Astrocyte of the spinal cord (primary cell): ENCODE data around the gene NTHL1.
A peak's percentile ranks its signal among the peaks of the same experiment; 100 is the strongest.

Experiments
- DNase-seq: peaks from one replicate; pipeline ENCODE4 v3.0.0; 2011; ENCODE audit warnings: low read depth, low spot score
- H3K4me3 ChIP-seq: 2 replicates; pipeline ENCODE4 v1.5.1; 2011; ENCODE audit warnings: low read depth, mild to moderate bottlenecking, low read length, moderate library complexity
- CTCF ChIP-seq: IDR thresholded peaks from 2 replicates; pipeline ENCODE4 v1.5.1; 2012; ENCODE audit warnings: low read depth, mild to moderate bottlenecking, low read length, inconsistent platforms
- in situ Hi-C: cut with HindIII; loops from 2 replicates; pipeline ENCODE4 v1.10.0; 2017; ENCODE audit warnings: low sequenced_read_pairs

The NTHL1 gene

DNA sequence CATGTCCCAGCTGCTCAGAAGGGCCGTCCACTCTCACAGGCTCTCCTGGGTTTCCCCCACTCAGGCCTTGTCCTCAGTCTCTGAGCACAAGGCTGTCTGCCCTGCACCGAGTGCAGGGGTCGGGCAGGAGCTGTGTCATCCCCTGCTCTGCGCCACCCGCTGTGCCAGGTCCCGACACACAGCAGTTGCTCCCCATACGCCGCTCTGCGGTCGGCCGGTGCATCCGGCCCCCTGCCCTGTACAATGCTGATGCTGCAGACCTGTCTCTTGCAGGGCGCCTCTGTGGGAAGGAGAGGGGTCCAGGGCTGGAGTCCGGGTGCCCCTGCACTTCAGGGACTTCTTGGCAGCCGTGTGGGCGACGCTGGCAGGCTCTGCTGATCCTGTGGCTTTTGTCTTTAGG, 6.3 kb upstream of the NTHL1 start:
- DNase-seq, result no peak
- no peak for TF ChIP-seq CTCF
- in situ Hi-C loops, result no loop called here
- no peak overlapping the region for H3K4me3 ChIP-seq

DNA sequence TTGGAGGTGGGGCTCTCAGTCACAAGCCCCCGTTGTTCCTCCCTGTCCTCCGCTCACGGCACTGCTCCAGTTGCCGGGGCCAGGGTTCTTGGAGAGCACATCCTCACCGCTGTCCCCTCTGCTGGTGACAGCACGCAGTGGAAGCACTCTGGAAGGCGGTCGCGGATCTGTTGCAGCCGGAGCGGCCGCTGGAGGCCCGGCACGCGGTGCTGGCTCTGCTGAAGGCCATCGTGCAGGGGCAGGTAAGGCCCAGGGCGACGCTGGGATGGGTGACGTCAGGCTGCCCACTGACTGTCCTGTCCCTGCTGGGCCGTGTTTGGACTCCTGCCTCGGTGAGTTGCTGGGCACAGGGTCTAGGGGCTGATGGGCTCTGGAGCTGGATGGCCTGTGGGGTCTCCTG, 5.6 kb upstream of the NTHL1 start:
- in situ Hi-C loops, result no loop called here
- no peak overlapping the region for H3K4me3 ChIP-seq
- no peak for TF ChIP-seq CTCF
- DNase-seq, result no peak

DNA sequence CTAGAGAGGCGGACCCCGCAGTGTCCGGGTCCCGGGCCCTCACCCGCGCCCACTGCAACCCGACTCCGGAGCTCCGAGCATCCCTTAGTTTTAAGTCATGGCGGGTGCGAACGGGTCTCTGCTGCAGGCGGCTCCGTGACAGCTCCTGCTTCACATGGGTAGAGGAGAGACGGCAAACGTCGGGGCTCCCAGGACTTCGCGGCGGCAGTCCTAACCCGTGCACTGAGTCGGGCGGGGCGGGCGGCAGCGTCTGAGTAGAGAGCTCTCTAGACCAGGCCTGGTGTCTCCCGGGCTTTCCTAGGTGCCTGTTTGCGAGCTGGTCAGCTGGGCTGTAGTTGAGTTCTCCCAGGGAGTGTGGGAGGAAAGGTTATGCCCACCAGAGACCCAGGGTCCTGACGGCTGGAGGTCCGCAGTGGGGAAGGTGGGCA, 496 bp upstream of the NTHL1 start:
- no peak for TF ChIP-seq CTCF
- in situ Hi-C loops, result no loop called here
- DNase-seq, result no peak
- H3K4me3 ChIP-seq, result peak overlapping the region; percentile 72

DNA sequence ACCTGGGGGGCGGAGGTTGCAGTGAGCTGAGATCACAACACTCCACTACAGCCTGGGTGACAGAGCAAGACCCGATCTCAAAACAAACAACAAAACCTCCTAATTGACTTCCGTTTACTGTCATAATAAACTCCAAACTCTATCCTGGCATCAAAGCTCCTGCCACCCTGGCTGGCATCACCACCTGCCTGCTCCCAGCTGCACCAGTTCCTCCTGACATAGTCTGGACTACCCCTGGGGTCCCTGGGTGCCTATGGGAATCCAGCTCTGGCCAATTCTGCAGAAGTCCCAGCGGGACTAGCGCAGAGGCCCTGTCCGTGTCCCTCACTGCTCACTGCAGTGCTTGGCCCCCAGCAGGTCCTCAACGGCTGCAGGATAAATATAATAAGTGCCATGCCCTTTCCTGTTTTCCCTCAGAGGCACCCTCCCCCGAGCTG, 723 bp downstream of the NTHL1 start:
- in situ Hi-C loops, result no loop called here
- H3K4me3 ChIP-seq, result peak overlapping the region; percentile 72
- TF ChIP-seq CTCF, result no peak
- no peak for DNase-seq

DNA sequence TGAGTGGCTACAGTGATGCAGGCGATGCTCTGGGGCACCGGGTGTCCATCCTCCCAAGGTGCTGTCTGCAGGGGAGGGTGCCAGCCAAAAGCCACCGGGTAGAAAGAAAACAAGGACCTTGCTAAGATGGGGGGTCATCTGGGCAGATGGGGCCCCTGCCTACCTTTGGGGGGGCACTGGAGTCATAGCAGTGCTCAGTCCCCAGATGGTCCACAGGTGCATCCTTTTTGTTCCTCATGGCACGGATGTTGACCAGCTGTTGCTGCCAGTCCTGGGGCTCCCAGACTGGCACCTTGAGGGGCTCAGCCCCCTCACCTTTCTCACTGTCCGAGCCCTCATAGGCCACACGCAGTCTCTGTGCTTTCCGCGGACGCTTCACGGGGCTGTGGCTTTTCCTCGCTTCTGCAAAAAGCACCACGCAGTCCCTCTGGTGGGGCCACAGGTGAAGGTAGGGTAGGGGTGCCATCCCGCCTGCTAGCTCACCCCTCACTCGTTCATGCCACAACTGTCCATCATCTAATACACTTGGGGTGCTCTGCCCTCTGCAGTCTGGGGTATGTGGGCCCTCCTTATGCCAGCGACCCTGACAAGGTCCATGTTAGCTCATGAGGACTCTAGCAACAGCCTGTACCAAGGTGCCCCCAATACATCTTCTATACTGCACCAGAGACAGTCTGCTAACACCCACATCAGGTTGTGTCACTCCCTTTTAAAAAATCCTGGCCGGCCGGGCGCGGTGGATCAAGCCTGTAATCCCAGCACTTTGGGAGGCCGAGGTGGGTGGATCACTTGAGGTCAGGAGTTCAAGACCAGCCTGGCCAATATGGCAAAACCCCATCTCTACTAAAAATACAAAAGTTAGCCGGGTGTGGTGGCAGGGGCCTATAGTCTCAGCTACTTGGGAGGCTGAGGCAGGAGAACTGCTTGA, 1.4 kb downstream of the NTHL1 start:
- H3K4me3 ChIP-seq, result no peak overlapping the region
- in situ Hi-C loops, result no loop called here
- no peak for DNase-seq
- no peak for TF ChIP-seq CTCF

DNA sequence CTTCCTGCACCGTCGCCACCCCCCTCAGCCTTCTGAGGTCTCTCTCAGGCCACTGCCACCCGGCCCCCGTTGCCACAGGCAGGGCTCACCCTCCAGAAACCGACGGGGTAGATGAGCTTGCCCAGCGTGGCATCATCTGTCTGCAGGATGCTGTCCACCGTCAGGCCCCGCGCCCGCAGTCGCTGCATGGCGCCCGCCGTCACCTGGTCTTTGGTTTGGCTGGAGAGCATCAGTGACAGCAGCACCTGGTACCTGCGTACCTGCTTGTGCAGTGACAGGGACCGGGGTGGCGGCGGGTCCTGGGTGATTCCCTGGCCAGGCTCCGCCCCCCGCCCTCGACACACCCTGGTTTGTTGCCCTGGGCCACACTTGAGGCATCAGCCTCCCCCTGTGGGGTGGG, 3.1 kb downstream of the NTHL1 start:
- no peak for TF ChIP-seq CTCF
- DNase-seq, result no peak
- no peak overlapping the region for H3K4me3 ChIP-seq
- in situ Hi-C loops, result no loop called here
